ENCODE measurements around the gene SIPA1L2.
A peak's percentile ranks its signal among the peaks of the same experiment; 100 is the strongest.

The SIPA1L2 gene

GRCh38 chr1:232630047-232630893, at the start of gene SIPA1L2:
Gene SIPA1L2 (minus strand): TSS chr1:232630133. CDS start chr1:232515339, 114,794 bp downstream.
- peak; percentile 93 for DNase-seq

- no peak for DNase-seq
Measured at GRCh38 chr1:232678185-232678886, 48.4 kb upstream of the SIPA1L2 start.

DNA sequence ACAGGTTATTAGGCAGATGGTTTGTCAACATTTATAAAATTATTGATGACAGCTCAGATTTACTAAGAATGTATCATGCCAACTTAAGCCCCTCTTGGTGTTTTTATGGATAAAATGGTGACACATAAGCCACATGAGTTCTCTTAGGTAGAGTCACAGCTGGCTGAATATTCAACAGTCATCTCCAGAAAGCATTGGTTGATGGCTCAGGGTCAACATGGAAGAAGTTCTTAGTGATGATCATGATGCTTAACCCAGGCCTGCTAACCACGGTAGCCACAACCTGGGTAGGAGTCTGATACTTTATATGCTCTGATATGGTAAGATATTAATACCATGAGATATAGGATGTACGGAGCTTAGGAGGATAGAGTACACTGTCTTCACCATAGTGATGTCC, 46.4 kb upstream of the SIPA1L2 start:
- DNase-seq, result no peak

GRCh38 chr1:232675898-232676297, 46.0 kb upstream of the SIPA1L2 start:
- DNase-seq, result no peak

GRCh38 chr1:232675260-232675659, 45.3 kb upstream of the SIPA1L2 start:
- no peak for DNase-seq

- no peak for DNase-seq
Measured at GRCh38 chr1:232673256-232673655, 43.3 kb upstream of the SIPA1L2 start.

GRCh38 chr1:232669981-232670747, 40.2 kb upstream of the SIPA1L2 start:
- no peak for DNase-seq

DNA sequence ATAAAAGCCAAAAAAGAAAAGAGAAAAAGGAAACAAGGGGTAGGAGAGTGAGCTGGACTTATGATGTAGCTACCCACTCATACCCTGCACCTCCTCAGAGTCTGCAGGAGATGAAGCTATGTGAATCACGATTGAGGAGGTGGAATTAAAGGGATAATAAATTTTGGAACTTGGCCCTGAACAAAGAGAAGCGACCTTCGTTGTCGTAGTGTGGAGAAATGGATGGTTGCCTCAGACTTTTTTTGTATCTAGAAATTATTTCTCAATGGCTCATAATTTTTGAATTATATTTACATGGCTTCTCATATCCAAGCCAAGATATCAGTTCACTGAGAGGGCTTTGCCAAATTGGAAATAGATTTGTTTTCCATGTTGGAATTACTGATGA, 37.8 kb upstream of the SIPA1L2 start:
- DNase-seq, result no peak

- peak; percentile 27 for DNase-seq
Measured at GRCh38 chr1:232667094-232667777, 37.3 kb upstream of the SIPA1L2 start.

GRCh38 chr1:232664844-232665777, 35.2 kb upstream of the SIPA1L2 start:
- no peak for DNase-seq

GRCh38 chr1:232662910-232663309, 33.0 kb upstream of the SIPA1L2 start:
- DNase-seq, result no peak

DNA sequence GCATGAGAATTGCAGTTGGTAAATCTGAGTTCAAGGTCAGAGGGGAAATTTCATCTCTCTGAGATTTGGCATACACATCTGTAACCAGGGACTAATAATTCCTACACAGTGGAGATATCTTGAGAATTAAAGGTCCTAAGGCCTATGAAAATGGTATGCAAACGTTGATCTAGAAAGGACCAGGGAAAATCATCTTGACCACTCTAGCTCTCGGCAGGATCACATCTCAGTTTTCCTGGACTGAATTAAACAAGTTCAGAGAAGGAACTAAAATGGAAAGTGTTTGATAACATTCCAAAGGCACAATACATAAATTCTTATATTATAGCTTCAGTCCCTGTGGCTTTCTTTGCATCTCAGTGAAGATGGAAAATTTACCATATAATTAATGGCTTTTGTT, 28.5 kb upstream of the SIPA1L2 start:
- DNase-seq, result no peak

DNA sequence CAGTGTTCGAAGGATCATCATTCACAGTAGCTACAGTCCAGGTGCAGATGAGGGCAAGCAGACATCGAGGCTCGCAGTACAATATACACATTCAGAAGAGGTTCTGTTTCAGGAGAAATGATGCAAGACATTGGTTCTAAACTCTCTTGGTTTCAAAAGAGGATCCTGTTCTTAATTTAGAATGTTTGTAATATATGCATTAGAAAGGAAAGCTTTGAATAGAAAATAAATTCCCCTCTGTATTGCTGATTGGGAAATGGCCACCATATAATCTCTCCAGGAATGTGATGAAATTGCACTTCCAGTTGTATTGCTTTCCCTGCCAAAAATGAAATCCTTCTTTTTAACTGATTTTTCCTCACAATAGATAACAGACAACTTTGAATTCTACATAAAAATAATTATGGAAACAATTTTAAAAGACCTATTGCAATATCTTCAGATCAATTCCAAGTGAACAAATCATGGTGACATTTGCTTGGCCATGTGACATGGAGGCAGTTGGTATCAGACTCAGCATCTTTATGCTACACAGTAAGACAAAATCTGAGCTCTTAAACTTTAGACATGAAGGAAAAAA, 27.6 kb upstream of the SIPA1L2 start:
- no peak for DNase-seq

GRCh38 chr1:232655746-232656085, 25.8 kb upstream of the SIPA1L2 start:
- DNase-seq, result no peak

- DNase-seq, result peak; percentile 73
Measured at GRCh38 chr1:232655028-232655745, 25.3 kb upstream of the SIPA1L2 start.

DNA sequence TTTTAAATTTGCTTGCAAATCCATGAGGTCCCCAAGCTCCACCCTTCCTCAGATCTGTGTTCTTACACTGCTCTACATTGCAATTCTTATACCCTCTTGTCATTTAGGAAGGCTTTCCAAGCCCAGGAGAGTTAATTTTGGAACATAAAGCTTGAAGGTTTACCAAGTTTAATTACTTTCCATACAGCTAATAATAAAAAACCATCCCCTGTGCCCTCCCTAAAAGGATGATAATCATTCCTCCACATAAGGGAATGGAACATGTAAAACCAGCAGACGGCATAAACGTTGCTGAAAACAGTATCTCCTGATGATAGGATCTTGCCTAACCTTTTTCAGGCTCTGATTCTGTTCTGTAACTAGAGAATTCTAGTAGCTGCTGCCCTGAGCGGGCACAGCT, 23.9 kb upstream of the SIPA1L2 start:
- no peak for DNase-seq

GRCh38 chr1:232650845-232651244, 20.9 kb upstream of the SIPA1L2 start:
- DNase-seq, result no peak

DNA sequence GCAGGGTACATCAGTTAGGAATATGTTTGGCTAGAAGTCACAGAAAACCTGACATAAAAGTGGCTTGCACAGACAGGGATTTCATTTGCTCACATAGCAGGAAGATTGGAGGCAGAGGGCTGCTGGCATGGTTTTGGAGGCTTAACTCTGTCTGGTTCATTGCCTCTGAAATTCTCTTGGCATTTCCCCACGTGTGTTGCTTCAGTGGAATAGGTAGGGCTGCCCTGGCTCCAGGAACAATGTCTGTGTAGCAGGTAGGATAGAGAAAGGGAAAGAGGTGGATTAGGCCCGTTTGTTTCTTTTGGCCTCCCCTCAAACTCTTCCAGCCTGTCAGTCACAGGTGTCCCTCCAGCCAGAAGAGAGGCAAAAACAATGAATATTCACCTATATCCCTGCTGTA, 20.5 kb upstream of the SIPA1L2 start:
- no peak for DNase-seq

DNA sequence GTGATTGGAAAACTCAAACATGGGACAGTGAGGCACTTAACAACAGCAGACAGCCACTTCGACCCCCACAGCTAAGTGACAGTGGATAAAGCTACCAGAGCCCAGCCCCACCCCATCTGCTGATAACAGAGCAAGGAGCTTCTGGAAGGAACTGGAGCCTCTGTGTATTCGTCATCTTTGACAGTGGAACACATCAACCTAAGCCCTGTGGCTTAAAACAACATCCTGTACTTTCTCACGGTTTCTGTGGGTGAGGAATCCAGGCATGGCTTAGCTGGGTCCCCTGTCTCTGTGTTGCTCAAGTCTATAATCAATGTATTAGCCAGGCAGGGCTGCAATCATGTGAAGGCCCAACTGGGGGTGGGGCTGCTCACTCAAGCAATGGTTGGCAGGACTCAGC, 18.4 kb upstream of the SIPA1L2 start:
- DNase-seq, result no peak

- DNase-seq, result no peak
Measured at GRCh38 chr1:232644209-232644608, 14.3 kb upstream of the SIPA1L2 start.

DNA sequence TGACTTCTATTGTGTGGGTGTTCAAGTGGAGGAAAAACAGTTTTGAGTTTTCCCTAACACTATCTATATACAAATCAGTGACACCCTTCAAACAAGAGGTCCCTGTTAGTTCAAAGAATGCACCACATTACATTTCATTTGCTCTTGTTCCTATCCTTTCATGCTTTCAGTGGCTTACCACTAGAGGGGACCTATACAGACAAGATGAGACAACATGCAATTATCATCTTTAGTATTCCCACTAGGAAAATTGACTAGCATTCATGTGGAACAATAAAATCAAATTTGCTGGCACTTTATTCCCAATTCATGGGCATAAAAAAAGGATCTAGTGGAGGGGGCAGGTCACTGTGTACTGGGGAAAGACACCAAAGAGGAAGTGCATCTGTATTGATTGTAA, 13.3 kb upstream of the SIPA1L2 start:
- no peak for DNase-seq

Data from NCI-H1694 (cell line).